Stimulated activated CD4-positive, alpha-beta T cell treated with anti-CD3 and anti-CD28 coated beads, Interleukin-2, amount 100 ng/mL, for 4 hours (primary cell): Measurements from ENCODE around the gene ALCAM.

Source experiments
- DNase-seq: peaks from one replicate; pipeline ENCODE4 v3.0.0-alpha.2; 2020; ENCODE audit warnings: low read depth

The ALCAM gene

GRCh38 chr3:105490045-105490444, 123.3 kb downstream of the ALCAM start:
- DNase-seq, result no peak

GRCh38 chr3:105493305-105493892, 126.7 kb downstream of the ALCAM start:
- DNase-seq, result no peak

- DNase-seq, result no peak
These were observed 128.3 kb downstream of the ALCAM start for GRCh38 chr3:105495021-105495420.

- no peak for DNase-seq
These were observed 129.6 kb downstream of the ALCAM start for GRCh38 chr3:105496343-105496742.

GRCh38 chr3:105497386-105497785, 130.7 kb downstream of the ALCAM start:
- DNase-seq, result no peak

- DNase-seq, result no peak
These were observed 133.3 kb downstream of the ALCAM start for GRCh38 chr3:105499961-105500360.

- no peak for DNase-seq
These were observed 135.6 kb downstream of the ALCAM start for GRCh38 chr3:105502333-105502732.

GRCh38 chr3:105503191-105503593, 136.5 kb downstream of the ALCAM start:
- no peak for DNase-seq

GRCh38 chr3:105504440-105504951, 137.8 kb downstream of the ALCAM start:
- no peak for DNase-seq

- no peak for DNase-seq
These were observed 138.5 kb downstream of the ALCAM start for GRCh38 chr3:105505170-105505569.

- DNase-seq, result no peak
These were observed 144.3 kb downstream of the ALCAM start for GRCh38 chr3:105511031-105511430.

- no peak for DNase-seq
These were observed 145.4 kb downstream of the ALCAM start for GRCh38 chr3:105512061-105512460.

- DNase-seq, result no peak
These were observed 146.3 kb downstream of the ALCAM start for GRCh38 chr3:105513042-105513441.

- DNase-seq, result no peak
These were observed 147.2 kb downstream of the ALCAM start for GRCh38 chr3:105513886-105514285.

- DNase-seq, result no peak
These were observed 148.7 kb downstream of the ALCAM start for GRCh38 chr3:105515372-105515771.

- no peak for DNase-seq
These were observed 150.3 kb downstream of the ALCAM start for GRCh38 chr3:105516972-105517371.

GRCh38 chr3:105518203-105518602, 151.5 kb downstream of the ALCAM start:
- DNase-seq, result no peak

GRCh38 chr3:105518806-105519418, 152.2 kb downstream of the ALCAM start:
- DNase-seq, result peak; percentile 9

- DNase-seq, result no peak
These were observed 155.1 kb downstream of the ALCAM start for GRCh38 chr3:105521770-105522169.

- no peak for DNase-seq
These were observed 156.8 kb downstream of the ALCAM start for GRCh38 chr3:105523501-105523900.

GRCh38 chr3:105525531-105525930, 158.8 kb downstream of the ALCAM start:
- no peak for DNase-seq

GRCh38 chr3:105526360-105527111, 159.8 kb downstream of the ALCAM start:
- DNase-seq, result no peak

- DNase-seq, result no peak
These were observed 160.8 kb downstream of the ALCAM start for GRCh38 chr3:105527535-105527934.
